Activated CD8-positive, alpha-beta memory T cell treated with anti-CD3 and anti-CD28 coated beads for 24 hours (primary cell): Measurements from ENCODE around the gene LMBRD1.
"Not testable (repeated sequence)": the region's sequence is repeated elsewhere in the genome, so short reads cannot be mapped to it uniquely, and the experiment has no call there.

Experiments used
- DNase-seq: peaks from one replicate; pipeline ENCODE4 v3.0.0-alpha.2; 2020

Gene LMBRD1

DNA sequence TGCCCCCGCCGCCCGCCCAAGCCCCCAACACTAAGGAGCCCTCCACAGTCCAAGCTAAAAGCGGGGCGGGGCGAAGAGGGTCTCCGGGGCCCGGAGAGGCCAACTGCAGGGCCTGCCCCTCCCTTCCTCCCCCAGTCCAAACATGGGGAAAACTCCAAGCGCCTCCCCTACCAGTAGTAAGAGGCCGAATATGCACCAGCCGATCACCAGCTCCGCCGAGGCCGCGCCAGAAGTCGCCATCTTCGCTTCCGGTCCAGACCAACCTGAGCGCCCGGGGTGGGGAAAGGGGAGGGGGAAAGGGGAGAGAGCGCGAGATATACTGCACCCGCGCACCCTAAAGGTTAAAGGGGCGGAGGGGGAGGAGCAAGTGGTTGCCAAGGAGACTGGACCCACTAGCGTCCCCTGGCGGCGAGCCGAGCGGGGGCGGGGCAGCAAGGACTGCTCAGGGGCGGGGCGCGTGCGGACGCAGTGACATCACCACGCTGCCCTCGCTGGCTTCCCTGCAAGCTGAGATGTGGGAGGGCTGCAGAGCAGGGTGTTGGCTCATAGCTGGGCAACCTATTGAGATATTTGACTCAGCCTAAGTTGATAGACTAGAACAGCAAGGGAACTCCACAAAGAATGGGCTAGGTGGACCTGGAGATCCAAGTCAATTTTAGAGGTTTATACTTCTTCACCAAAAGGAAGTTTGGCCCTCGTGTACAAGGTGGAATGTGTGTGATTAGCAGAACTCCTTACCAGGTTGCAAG lies at the start of gene LMBRD1:
Gene LMBRD1, minus strand, starts transcription at position 369 of the 749 bp plus-strand sequence. Its CDS starts 129 bp downstream, at position 240.
- DNase-seq: peak; percentile 100

DNA sequence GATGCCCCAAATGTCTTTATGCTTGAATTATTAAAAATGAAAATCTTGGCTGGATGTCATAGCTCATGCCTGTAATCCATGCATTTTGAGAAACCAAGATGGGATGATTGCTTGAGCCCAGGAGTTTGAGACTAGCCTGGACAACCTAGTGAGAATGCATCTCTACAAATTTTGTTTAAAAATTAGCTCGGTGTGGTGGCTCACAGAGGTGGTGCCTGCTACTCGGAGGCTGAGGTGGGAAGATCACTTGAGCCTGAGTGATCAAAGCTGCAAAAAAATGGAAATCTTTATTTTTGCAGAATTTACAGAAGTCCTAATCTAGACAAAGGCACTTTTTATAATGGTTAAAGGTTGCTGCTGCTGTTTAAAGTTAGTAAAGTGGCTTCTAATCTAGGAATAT lies 49.5 kb upstream of the LMBRD1 start:
- no peak for DNase-seq

DNA sequence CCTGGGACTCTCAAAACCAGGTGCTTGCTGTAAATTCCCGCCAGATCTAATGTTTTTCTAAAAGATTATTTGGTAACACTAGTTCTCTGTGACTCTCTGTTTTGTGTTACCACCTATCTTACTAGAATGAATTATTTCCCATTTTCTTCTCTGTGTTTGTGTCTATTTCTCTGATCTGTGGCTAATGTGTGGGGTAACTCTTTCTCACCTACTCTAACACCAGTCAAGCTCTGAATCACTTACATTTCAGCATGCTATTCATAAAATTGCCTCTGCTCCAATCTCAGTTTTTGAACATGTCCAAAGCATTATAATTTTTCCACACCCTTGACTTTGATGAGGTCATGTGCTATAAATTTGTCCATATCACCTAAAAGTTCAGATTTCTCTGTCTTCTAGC lies 46.4 kb upstream of the LMBRD1 start:
- DNase-seq: no peak

DNA sequence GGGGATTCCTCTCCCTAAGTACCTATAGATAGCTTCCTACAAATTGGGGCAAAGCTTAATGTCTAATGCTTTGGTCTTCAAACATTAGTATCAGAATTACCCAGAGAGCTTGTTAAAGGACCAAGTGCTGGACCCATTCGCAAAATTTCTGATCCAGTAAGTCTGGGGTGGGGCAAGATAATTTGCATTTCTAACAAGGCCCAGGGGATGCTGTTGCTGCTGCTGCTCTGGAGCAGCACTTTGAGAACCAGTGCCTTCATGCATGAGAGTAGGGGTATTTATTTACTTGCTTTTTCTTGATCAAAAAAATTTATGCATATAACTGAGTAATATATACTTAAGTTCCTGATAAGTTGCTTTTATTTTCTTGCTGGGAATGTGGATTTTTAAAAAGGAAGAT lies 45.1 kb upstream of the LMBRD1 start:
- no peak for DNase-seq

DNA sequence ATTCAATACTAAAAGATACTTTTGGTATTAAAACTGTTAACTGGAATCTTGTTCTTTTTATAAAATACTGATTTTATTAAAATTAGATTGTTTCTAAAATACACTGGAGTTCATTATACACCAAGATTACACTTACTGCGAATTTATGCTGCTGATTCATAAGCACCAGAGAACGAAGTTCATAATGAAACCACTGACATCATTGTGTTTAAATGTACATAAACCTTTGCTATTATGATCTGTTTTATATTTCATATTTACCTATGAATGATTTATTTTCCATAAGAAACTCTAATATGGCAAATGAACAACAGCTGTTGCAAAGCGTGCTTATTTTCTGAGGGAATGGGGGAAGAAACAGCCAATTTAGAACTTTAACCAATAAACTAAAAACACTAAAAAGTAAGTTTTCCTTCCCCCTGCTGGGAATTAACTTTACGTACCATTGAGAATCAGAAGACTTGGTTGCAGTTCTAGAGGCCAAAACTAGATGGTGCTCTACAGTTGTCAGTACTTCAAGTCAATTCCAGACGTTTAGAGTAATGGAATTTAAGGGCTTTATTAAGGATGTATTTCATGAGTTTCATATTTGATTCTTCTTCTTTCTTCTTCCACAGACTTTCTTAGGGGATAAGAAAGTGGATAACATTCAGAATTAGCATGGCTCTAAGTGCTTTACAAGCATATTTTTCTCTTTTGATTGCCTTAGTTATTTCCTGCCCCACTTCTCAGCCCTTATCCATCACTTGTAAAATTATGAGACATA lies 38.8 kb upstream of the LMBRD1 start:
- DNase-seq: no peak

DNA sequence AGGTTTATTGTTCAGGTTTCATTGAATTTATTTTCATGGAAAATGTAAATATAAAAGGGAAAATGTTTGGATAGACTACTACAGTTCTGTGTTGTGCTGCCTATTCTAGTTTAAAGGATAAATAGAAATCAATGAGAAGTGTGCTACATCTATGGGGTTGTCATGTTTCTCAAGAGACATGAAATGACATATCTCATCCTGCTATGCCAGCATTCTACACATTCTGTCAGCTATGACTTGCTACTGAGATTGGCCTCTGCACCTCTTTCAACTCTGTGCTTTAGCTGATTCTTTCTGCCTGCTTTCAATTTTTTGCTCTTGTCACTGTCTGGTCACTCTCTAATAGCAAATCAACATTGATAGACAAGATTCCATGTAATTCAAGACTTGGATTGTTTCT lies 35.7 kb upstream of the LMBRD1 start:
- DNase-seq: no peak

DNA sequence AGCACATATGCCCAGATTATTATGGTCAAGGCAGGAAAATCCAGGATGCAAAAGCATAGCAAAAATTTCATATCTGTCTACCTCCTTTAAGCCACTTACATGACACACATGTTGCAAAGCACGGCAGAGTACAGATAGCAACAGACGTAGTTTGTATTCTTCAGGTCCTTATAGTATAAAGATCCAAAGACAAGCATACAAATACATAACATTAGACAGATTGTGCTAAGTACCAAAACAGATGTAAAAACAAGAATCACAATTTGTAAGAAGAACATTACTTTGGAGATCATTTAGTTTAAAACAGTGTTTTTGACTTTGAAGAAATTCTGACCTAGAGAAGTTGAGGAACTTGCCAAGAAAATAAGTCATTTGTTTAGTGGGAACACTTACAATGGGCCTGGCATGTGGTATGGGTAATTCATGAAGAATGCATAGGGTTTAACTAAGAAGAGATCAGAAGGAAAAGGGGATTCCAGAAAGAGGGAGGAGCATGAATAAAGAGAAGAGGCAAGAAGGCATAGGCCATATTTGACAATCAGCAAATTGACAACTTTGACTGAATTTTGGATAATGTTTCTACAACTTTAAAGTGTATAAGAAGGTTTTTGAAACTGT lies 30.6 kb upstream of the LMBRD1 start:
- DNase-seq: no peak

DNA sequence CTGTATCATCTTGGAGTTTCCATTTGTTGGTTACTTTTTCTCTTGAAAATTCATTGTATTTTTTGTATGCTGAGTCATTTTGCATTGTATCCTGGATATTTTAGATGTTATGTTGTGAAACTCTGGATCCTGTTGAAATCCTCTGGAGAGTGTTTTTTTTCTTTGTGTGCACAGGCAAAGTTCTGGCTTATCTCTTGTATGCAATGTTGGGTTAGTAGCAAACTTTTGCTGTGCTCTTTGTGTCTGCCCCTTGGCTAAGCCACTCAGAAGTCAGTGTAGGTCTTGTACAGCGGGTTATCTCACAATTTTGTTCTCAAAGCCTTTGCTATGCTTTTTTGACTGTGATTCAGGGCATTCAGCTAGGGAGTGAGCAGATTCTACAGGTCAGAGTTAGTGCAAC lies 29.1 kb upstream of the LMBRD1 start:
- DNase-seq: no peak

DNA sequence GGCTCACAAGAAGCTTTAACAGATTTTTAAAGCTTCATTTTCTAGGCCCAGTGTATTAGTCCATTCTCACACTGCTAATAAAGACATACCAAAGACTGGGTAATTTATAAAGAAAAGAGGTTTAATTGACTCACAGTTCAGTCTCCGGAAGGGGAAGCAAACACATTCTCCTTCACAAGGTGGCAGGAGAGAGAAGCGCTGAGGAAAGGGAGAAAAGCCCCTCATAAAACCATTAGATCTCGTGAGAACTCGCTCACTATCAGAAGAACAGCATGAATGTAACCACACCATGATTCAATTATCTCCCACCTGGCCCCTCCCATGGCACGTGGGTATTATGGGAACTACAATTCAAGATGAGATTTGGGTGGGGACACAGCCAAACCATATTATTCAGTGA lies 27.5 kb upstream of the LMBRD1 start:
- DNase-seq: not testable (repeated sequence)

DNA sequence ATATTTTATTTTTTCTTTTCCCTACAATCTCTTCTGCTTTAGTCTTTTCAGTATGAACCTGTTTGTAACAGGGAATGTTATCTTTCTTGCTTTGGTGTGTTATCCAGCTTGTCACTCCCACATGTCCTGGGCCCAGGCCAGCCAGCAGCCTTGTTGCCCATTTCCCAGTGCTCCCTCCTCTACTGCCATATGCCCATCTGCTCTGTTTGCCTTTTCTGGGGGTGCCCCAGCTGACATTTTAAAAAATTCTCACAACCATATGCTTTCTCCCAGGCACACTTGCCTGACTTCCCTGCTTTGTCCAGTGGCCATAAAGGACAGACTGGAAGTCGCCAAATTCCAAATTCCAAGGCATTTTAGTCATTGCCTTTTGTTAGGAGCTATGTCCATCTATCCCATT lies 23.6 kb upstream of the LMBRD1 start:
- DNase-seq: no peak

DNA sequence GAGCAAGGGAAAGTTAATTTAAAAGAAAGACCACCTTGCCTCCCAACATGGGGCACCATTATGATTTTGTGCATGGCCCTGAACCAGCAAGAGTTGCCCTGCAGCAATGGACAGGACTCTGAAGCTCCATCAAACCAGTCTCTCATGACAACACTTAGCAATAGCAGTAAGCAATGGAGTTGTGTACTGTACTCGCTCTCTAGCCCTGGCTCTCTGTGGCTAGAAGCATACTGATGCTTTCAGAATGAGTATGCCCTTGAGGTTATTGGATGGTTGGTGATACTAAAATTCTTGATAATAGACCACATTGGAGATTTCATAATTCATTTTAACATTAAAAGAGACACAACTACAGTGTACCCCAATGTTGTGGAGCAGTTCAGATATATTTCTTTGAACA lies 23.2 kb upstream of the LMBRD1 start:
- DNase-seq: no peak

DNA sequence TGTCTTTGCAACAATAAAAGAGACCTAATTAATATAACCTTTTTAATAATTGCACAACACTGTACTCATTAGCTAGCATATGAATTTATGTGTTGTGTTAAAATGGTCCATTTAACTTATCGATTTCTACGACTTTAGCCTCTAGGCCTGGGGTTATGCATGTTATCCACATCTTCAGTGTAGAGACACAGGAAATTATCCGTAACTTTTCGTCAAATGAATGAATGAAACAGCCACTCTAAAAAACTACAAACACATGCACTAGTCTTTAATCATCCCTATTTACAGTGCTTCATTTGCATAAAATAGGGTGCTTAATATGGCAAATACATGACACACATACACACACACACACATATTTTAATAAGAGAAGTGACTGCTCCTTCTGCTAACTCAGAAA lies 22.3 kb upstream of the LMBRD1 start:
- DNase-seq: no peak

DNA sequence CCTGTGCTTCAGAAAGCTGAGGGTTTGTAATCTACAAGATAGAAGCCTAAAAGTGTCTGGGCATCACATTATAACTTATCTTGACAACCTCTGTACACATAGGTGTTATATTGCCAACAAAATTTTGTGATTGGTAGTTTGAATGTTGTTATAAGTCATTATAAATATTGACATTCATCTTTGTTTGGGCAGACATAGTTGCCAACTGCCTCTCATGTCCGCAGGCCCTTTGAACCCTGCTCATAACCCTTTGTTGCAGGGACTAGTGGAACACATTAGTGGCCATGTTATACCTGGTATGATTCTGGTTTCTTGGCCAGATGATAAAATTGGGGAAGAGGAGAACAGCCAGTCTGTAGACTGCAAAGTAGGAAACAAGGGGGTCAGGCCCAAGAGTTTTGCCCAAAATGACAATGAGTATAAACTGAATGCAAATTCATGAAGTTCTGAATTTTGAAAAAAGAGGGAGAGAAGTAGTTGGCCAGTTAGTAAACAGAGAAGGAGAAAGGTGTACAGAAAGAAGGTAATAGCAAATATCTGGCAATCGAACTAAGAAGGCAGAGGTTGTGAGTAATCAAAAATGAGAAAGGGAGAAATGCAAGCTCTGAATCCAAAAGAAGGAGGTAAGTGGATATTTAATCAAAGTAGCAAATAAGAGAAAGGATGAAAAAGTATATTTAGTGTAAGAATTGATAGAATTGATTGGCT lies 21.6 kb upstream of the LMBRD1 start:
- DNase-seq: no peak

DNA sequence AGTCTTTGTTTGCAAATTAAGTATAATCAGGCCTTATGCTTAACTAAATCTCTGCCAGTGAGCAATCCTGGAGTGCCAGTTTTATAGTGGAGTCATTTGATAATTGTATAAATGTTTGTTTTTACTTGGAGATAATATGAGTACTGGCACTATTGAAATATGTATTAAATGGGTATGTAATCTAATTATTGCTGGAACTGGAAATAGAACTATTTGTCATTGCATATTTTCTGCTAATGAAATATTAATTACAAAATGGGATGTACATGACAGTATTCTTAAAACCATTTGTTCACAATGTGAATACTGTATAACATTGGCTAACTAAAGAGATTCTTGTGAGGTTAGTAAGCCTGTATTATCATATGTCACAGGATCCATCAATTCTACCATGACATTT lies 20.5 kb upstream of the LMBRD1 start:
- DNase-seq: no peak

DNA sequence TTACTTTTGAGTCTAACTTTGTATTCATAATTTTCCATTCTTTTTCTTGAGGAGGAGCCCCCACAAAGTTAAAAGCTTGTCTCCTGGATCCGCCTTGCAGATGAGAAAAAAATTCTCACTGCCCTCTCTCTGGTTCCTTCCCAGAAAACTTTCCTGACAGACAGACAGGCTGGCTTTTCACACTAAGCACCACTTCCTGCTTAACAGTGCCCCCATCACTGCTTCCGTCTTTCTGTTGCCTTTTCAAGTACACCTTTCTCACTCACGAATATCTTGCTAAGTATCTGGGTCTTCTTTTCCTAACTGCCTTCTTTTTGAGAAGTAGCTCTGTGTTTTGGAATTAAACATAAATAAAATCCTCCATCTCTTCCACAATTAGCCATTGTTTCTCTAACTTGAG lies 19.8 kb upstream of the LMBRD1 start:
- no peak for DNase-seq

DNA sequence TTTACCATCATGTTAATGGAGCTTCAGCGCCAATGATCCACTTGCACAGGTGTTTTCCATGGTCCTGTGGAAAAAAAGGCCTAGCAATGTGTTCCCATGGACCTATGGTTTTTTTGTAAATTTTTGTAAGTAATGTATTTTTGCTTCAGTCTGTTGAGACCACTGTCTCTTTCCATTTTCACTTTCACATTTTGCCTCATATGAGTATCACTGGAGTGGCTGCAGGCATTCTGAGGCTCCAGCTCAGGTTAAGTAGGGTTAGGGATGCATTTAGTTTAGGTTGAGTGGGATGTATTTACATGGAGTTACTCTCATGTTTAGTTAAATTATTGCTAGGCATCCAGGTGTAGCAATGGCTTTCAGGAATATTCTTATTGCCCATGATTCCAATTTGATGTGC lies 19.2 kb upstream of the LMBRD1 start:
- DNase-seq: no peak

DNA sequence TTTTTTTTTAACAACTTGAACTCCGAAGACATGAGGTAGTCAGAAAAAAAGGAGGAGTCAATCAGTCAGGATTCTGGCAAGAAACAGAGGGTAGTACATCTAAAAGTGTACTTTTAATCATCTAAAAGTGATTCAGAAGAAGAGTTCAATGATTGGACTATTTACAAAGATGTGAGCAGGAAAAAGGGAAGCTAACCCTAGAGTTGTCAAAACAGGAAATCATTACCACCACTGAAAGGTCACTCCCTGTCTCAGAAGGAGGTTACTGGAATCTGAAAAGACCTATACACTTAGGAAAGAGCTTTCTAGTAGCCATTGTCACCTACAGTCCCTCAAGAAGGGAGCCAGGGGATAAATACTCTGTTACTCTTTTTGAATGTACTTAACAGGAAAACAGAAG lies 16.7 kb upstream of the LMBRD1 start:
- no peak for DNase-seq

DNA sequence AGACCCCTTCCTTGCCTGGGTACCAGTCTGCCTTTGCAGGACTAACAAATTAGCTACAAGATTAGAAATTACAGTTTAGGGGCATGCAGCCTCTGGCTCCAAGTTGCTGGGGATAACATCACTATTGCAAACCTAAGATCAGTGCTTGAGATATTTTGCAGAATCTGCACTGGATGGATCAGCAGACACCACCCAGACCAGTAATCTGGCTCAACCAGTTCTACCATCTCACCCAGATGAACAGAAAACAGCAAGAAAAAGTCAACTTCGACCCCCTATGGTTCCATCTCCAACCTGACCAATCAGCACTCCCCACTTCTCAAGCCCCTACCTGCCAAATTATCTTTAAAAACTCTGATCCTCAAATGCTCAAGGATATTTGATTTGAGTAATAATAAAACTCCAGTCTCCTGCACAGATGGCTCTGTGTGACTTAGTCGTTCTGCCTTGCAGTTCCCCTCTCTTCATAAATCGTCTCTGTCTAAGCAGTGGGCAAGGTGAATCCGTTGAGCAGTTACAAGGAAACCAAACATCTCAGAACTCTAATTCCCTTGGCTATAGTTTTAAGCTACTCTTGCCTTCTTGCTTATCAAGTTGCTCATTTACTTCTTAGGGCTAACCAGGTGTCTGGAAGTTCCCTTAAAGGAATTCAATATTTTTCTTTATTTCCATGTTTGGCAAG lies 16.1 kb upstream of the LMBRD1 start:
- no peak for DNase-seq

DNA sequence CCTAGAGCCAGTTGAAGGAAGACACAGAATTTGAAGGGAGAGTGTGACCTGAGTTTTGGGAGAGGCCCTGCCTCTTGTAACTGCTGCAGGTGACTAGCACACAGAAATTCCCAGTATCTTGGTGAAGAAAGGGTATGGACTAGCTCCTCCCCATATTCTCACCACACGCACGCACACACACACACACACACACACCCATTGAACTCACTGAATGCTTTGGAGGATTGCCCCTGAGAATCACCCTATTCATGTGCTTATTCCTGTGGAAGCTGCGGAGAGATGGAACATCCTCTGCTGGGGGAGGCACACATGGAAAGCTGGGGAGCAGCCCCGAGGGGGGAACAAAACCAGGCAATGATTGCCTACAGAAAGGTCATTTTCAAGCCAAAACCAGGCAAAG lies 6.2 kb upstream of the LMBRD1 start:
- DNase-seq: no peak

DNA sequence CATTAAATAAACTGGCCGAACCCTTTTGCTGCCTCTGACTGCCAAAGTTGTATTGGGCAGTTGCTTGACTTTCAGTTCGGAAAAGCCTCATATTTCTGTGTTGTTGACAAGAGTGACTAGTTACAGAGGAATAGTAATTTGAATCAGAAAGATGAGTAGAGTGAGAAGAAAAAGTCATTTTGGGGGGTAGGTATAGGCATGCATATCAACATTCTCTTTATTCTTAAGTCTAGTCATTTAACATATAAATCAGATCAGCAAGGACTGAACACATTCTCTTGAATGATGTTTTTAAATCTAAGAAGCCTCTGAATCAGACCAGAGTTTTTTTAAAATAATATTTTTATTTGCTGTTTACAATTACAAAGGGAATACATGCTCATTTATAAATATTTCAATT lies 4.9 kb upstream of the LMBRD1 start:
- DNase-seq: no peak

DNA sequence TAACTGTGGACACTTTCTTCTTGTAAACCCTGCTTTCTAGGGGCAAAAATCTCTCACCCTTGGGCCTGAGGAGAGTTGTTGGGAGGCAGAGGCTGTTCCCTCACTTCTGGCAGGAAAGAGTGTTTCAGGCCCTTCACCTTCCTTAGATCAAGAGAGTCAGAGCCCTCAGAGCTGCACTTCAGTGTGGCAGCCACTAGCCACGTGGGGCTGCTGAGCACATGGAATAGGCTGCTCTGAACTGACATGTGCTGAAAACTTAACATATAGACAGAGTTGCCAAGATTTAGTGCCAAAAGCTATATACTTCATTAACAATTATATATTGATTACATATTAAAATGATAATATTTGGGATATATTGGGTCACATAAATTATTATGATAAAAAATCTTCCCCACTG lies 4.4 kb upstream of the LMBRD1 start:
- no peak for DNase-seq

DNA sequence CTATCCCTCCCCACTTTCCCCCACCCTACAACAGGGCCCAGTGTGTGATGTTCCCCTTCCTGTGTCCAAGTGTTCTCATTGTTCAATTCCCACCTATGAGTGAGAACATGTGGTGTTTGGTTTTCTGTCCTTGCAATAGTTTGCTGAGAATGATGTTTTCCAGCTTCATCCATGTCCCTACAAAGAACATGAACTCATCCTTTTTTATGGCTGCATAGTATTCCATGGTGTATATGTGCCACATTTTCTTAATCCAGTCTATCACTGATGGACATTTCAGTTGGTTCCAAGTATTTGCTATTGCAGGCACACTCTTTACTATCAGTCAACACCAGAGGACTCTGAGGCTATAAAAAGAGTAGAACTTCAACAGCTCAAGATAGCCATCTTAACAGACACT lies 2.0 kb upstream of the LMBRD1 start:
- DNase-seq: not testable (repeated sequence)

DNA sequence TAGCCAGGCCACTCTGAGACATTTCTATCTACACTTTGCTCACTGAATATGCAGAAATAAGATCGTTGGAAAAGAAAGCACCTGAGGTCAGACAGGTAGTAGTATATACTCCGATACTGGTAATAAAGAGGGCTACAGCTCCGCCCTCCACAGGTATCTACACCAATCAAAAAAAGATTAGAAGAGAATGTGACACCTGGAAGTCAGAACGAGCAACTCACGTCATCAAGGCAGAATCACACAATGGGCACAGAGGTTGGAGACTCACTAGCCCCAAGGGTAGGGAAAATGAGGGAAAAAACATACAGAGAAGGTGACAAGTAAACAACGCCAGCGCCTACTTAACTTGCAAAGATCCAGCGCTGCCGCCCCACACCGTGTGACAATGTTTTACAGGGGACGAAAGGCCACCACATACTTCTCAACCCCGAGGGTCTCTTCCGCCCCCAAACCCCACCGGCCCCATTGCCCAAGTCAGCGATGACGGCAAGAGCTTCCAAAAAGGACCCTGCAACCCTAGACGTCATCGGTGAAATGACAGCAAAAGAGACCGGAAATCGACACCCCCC lies 653 bp downstream of the LMBRD1 start:
- no peak for DNase-seq
